HL-60 (cell line): Measurements from ENCODE around the gene RPL12.

Experiments
- DNase-seq, 2 experiments: peaks; one replicate each; pipeline ENCODE4 v3.0.0-alpha.2; 2010 to 2020; ENCODE audit warnings: low read depth in 1 of 2, low spot score in 1 of 2
- H3K27ac ChIP-seq: fragments of 250-450 bp; sonication (Bioruptor Pico); replicated peaks from 2 replicates; pipeline ENCODE4 v1.5.1; 2020; ENCODE audit warnings: mild to moderate bottlenecking, moderate library complexity
- H3K27me3 ChIP-seq: fragments of 250-450 bp; sonication (Bioruptor Pico); 2 replicates; pipeline ENCODE4 v1.5.1; 2021; ENCODE audit warnings: mild to moderate bottlenecking, moderate library complexity; ENCODE audit not compliant: insufficient read depth, poor library complexity, severe bottlenecking
- H3K4me3 ChIP-seq: replicated peaks from 2 replicates; pipeline ENCODE4 v1.5.1; 2011; ENCODE audit warnings: mild to moderate bottlenecking, control low read depth, low read length; ENCODE audit not compliant: insufficient read depth
- CTCF ChIP-seq: IDR thresholded peaks from one replicate; pipeline ENCODE4 v1.5.1; 2011; ENCODE audit warnings: low read length, control low read depth, inconsistent platforms; ENCODE audit not compliant: insufficient read depth
- GABPA ChIP-seq: IDR thresholded peaks from 2 replicates; pipeline ENCODE4 v1.6.1; 2012; ENCODE audit warnings: low read depth
- POLR2AphosphoS5 ChIP-seq: IDR thresholded peaks from 2 replicates; pipeline ENCODE4 v1.6.1; 2012; ENCODE audit warnings: low read depth
- REST ChIP-seq: IDR thresholded peaks from 2 replicates; pipeline ENCODE4 v1.6.1; 2012; ENCODE audit warnings: low read depth; ENCODE audit not compliant: insufficient replicate concordance
- SPI1 ChIP-seq: IDR thresholded peaks from 2 replicates; pipeline ENCODE4 v1.6.1; 2012; ENCODE audit warnings: low read depth, mild to moderate bottlenecking, borderline replicate concordance

Gene RPL12

GRCh38 chr9:127405344-127406125 lies 45.7 kb downstream of the RPL12 start:
- no peak for DNase-seq
- TF ChIP-seq POLR2AphosphoS5 (no peak), GABPA (no peak), SPI1 (no peak), CTCF (no peak), REST (no peak)
- Histone ChIP-seq H3K27me3 (no peaks in the 10 kb centered on the region), H3K4me3 (no peak overlapping the region), H3K27ac (no peak overlapping the region)

- TF ChIP-seq POLR2AphosphoS5 = no peak
- TF ChIP-seq GABPA = no peak
- no peak for TF ChIP-seq REST
- no peak for TF ChIP-seq CTCF
- TF ChIP-seq SPI1 = no peak
- Histone ChIP-seq H3K27ac (no peak overlapping the region), H3K27me3 (no peaks in the 10 kb centered on the region), H3K4me3 (no peak overlapping the region)
- no peak for DNase-seq
These were observed 46.6 kb downstream of the RPL12 start for GRCh38 chr9:127404631-127405030.

GRCh38 chr9:127403507-127404192 lies 47.6 kb downstream of the RPL12 start:
- DNase-seq = no peak
- no peak for TF ChIP-seq SPI1
- no peak overlapping the region for H3K4me3 ChIP-seq
- no peaks in the 10 kb centered on the region for H3K27me3 ChIP-seq
- no peak overlapping the region for H3K27ac ChIP-seq

GRCh38 chr9:127402401-127403090 lies 48.7 kb downstream of the RPL12 start:
- TF ChIP-seq POLR2AphosphoS5 (no peak), GABPA (no peak), CTCF (no peak), REST (no peak), SPI1 (no peak)
- Histone ChIP-seq H3K27ac (no peak overlapping the region), H3K27me3 (no peaks in the 10 kb centered on the region), H3K4me3 (no peak overlapping the region)
- DNase-seq = no peak
